Lower lobe of right lung (tissue), 2 donors: ENCODE measurements around the gene ANKDD1A. TPM values are rescaled to one million over a fixed set of nuclear protein-coding genes. Genes with fewer than 3 reads are reported as not detected.
A peak's percentile ranks its signal among the peaks of the same experiment; 100 is the strongest.

Source experiments
- ATAC-seq, 2 donors: fragments of 200-7000 bp; cut with Tn5 transposase; one replicate each; pipeline ENCODE4 v1.9.1; 2020 to 2022; ENCODE audit warnings: mild to moderate bottlenecking in 2 of 2, moderate library complexity in 2 of 2
- DNase-seq: peaks from one replicate; pipeline ENCODE4 v3.0.0-alpha.2; 2020
- H3K27ac ChIP-seq: fragments of 200-600 bp; one replicate; pipeline ENCODE4 v1.8.0; 2022
- H3K27me3 ChIP-seq: fragments of 200-600 bp; one replicate; pipeline ENCODE4 v1.8.0; 2022; ENCODE audit warnings: low read depth
- H3K36me3 ChIP-seq: fragments of 200-600 bp; one replicate; pipeline ENCODE4 v1.8.0; 2022; ENCODE audit warnings: mild to moderate bottlenecking
- H3K4me1 ChIP-seq: fragments of 200-600 bp; one replicate; pipeline ENCODE4 v1.8.0; 2022
- H3K4me3 ChIP-seq: fragments of 200-600 bp; one replicate; pipeline ENCODE4 v1.8.0; 2022; ENCODE audit warnings: mild to moderate bottlenecking
- H3K9me3 ChIP-seq: fragments of 200-600 bp; one replicate; pipeline ENCODE4 v1.8.0; 2022
- CTCF ChIP-seq: fragments of 200-600 bp; IDR thresholded peaks from one replicate; pipeline ENCODE4 v1.8.0; 2022; ENCODE audit warnings: antibody characterized with exemption, mild to moderate bottlenecking
- intact Hi-C: fragments of 100-400 bp; cut with DNase I; formaldehyde crosslinking; loops from one replicate; pipeline ENCODE4 v1.11.0; 2022
- total RNA-seq: library from RNA; stranded (reverse); fragmentation: NEBNext Ultra II Directional; extraction: Animal tissue kit (Norgen Biotek cat#: 25700); gene quantifications from one replicate; pipeline ENCODE4 v1.2.1, GENCODE V29; 2021
- donor health status: DM: no; HTN: yes; CAD: no; lungs with severe emphysema.

The ANKDD1A gene
- total RNA-seq, 1 donor from 2014 or later = 5.0 TPM

DNA sequence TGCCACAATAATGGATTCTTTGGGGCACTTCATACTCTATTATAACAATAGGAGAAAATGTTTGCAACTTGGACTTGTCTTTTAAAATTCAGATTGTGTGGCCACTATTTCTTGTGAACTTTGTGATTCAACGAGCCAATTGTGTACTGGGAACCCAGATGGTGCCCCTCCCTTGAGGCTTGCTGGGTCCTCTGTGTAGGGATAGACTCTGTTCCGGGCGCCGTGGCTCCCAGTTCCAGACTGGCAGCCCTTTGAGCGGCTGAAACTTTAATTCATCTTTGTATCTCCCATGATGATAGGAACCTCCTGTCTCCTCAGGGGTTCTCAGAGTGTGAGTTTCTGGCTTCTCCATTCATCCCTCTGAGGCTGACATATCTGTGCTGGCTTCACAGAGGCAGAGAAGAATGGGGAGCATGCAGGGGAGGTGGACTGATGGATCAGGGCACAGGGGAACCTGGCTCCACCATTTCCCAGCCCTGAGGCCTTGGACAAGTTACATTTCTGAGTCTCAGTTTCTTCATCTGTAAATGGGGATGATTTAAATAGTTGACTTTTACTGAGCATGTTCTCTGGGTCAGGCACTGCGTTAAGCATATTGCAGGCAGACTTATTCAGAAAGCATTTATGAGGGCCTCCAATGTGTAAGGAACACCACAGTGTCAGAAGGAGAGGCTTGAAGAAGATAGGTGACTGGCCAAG, 15.2 kb upstream of the ANKDD1A start:
- Histone ChIP-seq H3K27ac (peak overlapping the region; percentile 91), H3K4me1 (peaks cover 67% of the 10 kb centered on the region), H3K27me3 (no peaks in the 10 kb centered on the region), H3K36me3 (no peaks in the 10 kb centered on the region), H3K4me3 (no peak overlapping the region), H3K9me3 (peaks cover 9% of the 10 kb centered on the region)
- DNase-seq (no peak), ATAC-seq (no peak)
- TF ChIP-seq CTCF = no peak
- intact Hi-C loops = no loop called here

- DNase-seq (peak; percentile 78), ATAC-seq (peak; percentile 17 to 21)
These were observed 14.2 kb upstream of the ANKDD1A start for GRCh38 chr15:64897345-64897985.

DNA sequence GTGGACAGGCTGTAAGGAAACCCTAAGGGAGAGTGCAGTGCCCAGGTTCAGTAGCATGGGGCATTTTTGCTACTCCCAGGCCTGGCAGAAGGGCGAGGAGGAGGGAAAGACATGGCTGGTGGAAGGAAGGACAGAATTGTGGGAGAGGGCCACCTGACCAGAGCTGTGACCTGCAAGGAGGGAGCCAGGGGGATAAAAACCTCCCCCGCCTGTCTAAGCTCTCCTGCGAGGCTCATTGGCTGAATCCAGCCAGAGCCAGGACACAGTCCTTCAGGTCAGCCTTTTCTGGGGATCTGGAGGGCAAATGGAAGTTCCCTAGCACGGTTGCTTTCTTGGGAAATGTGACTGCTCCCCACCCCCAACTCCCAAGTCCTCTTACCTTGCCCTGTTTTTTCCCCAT, 13.3 kb upstream of the ANKDD1A start:
- H3K4me1 ChIP-seq = peaks cover 50% of the 10 kb centered on the region
- H3K36me3 ChIP-seq = no peaks in the 10 kb centered on the region
- peak overlapping the region; percentile 91 for H3K27ac ChIP-seq
- intact Hi-C loops = no loop called here
- peaks cover 10% of the 10 kb centered on the region for H3K9me3 ChIP-seq
- no peaks in the 10 kb centered on the region for H3K27me3 ChIP-seq
- ATAC-seq (no peak), DNase-seq (no peak)
- no peak overlapping the region for H3K4me3 ChIP-seq
- no peak for TF ChIP-seq CTCF

More at GRCh38 chr15:64897345-64897985, 14.2 kb upstream of the ANKDD1A start:
- intact Hi-C loops = no loop called here
- no peak for TF ChIP-seq CTCF
- peaks cover 60% of the 10 kb centered on the region for H3K4me1 ChIP-seq
- H3K9me3 ChIP-seq = peaks cover 10% of the 10 kb centered on the region
- H3K27me3 ChIP-seq = no peaks in the 10 kb centered on the region
- peak overlapping the region; percentile 91 for H3K27ac ChIP-seq
- no peaks in the 10 kb centered on the region for H3K36me3 ChIP-seq
- H3K4me3 ChIP-seq = no peak overlapping the region

DNA sequence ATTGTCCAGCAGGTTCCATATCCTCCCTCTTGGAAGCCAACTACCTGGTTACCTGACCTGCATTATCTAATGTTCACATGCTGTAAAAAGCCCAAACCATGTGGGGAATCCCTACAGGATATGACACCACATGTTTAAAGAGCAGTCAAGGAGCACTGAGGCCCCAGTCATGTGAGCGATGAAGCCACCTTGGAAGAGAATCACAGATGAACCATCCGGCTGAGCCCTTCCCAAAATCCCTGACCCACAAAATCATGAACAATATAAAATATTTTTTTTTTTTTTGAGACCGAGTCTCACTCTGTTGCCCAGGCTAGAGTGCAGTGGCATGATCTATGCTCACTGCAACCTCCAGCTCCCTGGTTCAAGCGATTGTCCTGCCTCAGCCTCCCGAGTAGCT, 10.6 kb upstream of the ANKDD1A start:
- no peak overlapping the region for H3K4me3 ChIP-seq
- no peaks in the 10 kb centered on the region for H3K36me3 ChIP-seq
- no peak for TF ChIP-seq CTCF
- no peak for DNase-seq
- H3K27ac ChIP-seq = no peak overlapping the region
- intact Hi-C loops = no loop called here
- H3K9me3 ChIP-seq = peaks cover 10% of the 10 kb centered on the region
- ATAC-seq = no peak
- H3K27me3 ChIP-seq = no peaks in the 10 kb centered on the region
- peaks cover 32% of the 10 kb centered on the region for H3K4me1 ChIP-seq

GRCh38 chr15:64901914-64902313, 9.8 kb upstream of the ANKDD1A start:
- ATAC-seq = no peak
- intact Hi-C loops = no loop called here

More at GRCh38 chr15:64901914-64902313, 9.8 kb upstream of the ANKDD1A start:
- no peak for TF ChIP-seq CTCF
- Histone ChIP-seq H3K4me1 (peaks cover 25% of the 10 kb centered on the region), H3K27ac (no peak overlapping the region), H3K27me3 (no peaks in the 10 kb centered on the region), H3K9me3 (peaks cover 10% of the 10 kb centered on the region), H3K4me3 (no peak overlapping the region), H3K36me3 (no peaks in the 10 kb centered on the region)
- DNase-seq = no peak
